ENCODE measurements around the gene PSME4.

PSME4 gene

DNA sequence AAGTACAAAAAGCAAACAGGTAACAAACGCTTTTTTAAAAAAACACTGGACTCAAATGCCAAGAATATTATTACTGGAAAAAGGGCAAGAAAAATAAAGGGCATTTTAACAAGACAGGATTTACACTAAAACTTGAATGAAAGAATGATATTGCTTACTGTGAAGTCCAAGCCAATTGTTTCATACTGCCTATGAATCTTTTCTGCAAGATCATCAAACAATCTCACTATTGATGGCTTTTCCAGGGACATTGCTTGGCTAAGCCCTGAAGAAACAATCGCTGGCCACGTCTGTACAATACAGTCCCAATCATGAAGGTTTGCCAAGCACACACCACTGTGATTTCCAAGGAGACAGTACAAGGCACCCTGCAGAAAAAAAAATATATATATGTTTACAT lies 69.6 kb downstream of the PSME4 start:
- DNase-seq (ENCODE audit: low read depth in 1 of 2, low spot score in 1 of 2) = no peak
- TF ChIP-seq JUND (IDR thresholded peaks at IDR 0.05; ENCODE audit: low read depth) = no peak
- in situ Hi-C loops (cut with HindIII; ENCODE audit: low pct_unique_long_range_greater_than_20kb, low sequenced_read_pairs) = no loop called here

DNA sequence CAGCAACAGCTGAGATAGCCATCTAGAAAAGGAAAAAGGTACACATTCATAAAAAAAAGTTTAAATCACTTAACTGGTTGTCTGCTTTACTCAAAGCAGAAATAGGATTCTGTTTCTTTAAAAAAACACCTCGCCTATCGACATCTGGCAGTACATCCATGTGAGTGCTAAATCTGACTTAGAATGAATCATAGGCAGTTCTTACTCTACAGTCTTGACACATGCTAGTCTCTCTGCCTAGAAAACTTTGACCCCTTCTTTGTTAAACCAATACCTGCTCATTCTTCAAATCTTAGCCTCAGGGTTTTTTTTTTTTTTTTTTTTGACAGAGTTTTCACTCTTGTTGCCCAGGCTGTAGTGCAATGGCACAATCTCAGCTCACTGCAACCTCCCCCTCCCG lies 73.9 kb downstream of the PSME4 start:
- in situ Hi-C loops (cut with HindIII; ENCODE audit: low pct_unique_long_range_greater_than_20kb, low sequenced_read_pairs) = no loop called here
- no peak for TF ChIP-seq JUND (IDR thresholded peaks at IDR 0.05; ENCODE audit: low read depth)
- DNase-seq (ENCODE audit: low read depth in 1 of 2, low spot score in 1 of 2) = no peak

DNA sequence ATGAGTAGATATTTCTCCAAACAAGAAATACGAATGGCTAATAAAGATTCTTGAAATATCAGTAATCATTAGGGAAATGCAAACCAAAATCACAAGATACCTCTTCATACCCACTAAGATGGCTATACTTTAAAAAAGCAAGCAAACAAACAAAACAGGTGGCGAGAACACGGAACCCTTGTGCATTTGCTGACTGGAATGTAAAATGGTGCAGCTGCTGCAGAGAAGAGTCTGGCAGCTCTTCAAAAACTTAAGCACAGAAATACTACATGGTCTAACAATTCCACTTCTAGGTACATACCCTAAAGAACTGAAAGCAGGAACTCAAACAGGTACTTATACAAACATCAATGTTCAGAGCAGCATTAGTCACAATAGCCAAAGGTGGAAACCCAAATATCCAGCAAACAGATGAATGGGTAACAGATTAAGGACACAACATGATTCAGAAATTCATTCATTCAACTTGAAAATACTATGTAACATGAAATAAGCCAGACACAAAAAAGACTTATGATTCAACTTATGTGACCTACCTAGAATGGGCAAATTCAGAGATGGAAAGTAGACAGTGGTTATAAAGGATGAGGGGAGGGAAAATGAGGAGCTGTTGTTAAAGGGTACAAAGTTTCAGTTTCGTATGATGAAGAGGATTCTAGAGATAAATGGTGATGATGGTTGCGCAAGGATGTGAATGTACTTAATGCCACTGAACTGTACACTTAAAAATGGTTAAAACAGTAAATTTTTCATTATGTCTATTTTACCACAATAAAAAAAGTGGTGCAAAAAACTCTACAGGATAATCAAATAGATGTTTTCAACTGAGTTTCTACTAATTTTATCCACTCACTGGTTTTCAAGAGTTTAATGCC lies 84.2 kb downstream of the PSME4 start:
- DNase-seq (ENCODE audit: low read depth in 1 of 2, low spot score in 1 of 2) = peak; percentile 2 to 45
- TF ChIP-seq JUND (IDR thresholded peaks at IDR 0.05; ENCODE audit: low read depth) = no peak
- in situ Hi-C loops (cut with HindIII; ENCODE audit: low pct_unique_long_range_greater_than_20kb, low sequenced_read_pairs) = no loop called here

DNA sequence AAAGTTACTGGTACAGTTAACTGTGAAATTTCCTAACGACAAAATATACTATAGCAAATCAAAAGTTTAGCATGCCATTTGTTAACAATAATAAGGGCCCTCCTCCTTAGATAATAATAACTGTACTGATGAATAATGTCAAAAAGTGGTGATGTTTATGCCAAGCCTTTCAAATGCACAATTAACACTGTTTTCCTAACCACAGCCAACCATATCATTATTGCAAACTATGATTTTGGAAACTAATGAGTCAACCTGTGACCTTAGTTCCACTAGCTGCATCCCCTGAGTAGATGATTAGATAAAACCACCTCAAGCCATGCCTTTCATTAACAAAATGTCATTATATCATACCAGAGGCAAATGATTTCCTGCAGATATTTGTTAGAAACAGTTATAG lies 85.9 kb downstream of the PSME4 start:
- no peak for DNase-seq (ENCODE audit: low read depth in 1 of 2, low spot score in 1 of 2)
- no peak for TF ChIP-seq JUND (IDR thresholded peaks at IDR 0.05; ENCODE audit: low read depth)
- in situ Hi-C loops (cut with HindIII; ENCODE audit: low pct_unique_long_range_greater_than_20kb, low sequenced_read_pairs) = no loop called here

DNA sequence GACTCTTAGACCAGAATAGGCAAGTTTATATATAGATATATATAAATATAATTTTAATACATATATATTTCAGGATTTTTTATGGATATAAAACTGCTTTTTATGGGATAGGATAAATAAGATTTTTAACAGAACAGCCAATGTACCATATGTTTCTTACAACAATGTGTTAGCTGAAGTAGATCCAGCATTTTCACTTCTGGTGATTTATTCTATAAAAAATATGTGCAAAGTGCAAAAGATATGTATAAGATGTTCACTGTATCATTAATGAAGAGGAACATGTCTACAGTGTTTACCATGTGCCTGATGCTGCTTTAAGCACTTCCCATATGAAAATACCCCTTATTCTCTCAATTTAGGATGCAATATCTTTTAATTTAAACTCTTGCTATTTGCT lies 88.8 kb downstream of the PSME4 start:
- no peak for TF ChIP-seq JUND (IDR thresholded peaks at IDR 0.05; ENCODE audit: low read depth)
- in situ Hi-C loops (cut with HindIII; ENCODE audit: low pct_unique_long_range_greater_than_20kb, low sequenced_read_pairs) = no loop called here
- DNase-seq (ENCODE audit: low read depth in 1 of 2, low spot score in 1 of 2) = no peak

DNA sequence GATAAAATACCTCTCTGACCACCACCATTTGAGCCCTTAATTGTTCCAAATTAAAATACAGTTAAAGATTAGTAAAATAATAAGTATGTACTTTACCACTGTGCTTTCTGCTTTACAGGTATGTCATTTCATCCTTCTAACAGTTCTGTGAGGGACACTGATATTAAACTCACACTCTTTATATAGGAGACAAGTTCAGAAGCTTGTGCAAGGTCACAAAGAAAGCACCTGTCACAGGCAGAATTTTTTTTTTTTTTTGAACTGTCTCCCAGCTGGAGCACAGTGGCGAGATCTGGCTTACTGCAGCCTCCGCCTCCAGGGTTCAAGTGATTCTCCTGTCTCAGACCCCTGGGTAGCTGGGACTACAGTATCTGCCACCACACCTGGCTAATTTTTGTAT lies 89.4 kb downstream of the PSME4 start:
- no peak for DNase-seq (ENCODE audit: low read depth in 1 of 2, low spot score in 1 of 2)
- in situ Hi-C loops (cut with HindIII; ENCODE audit: low pct_unique_long_range_greater_than_20kb, low sequenced_read_pairs) = no loop called here
- TF ChIP-seq JUND (IDR thresholded peaks at IDR 0.05; ENCODE audit: low read depth) = no peak

DNA sequence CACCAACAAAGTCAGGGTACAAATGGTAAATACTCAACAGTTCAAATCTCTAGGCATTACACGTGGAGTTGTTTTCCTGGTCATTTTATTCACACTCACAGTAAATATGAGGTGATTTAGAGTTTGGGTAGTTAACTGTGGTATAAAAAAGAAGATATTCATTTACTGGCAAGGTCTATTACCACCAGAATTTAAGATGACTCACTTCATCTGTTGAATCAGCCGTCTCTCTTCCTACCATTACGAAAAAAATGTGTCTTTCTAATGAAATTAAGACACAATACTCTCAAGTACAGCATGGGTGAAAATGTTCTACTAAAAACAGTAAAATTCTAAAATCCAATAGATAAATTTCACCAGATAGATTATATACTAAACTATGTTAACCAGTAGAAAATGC lies 90.0 kb downstream of the PSME4 start:
- in situ Hi-C loops (cut with HindIII; ENCODE audit: low pct_unique_long_range_greater_than_20kb, low sequenced_read_pairs) = no loop called here
- no peak for TF ChIP-seq JUND (IDR thresholded peaks at IDR 0.05; ENCODE audit: low read depth)
- DNase-seq (ENCODE audit: low read depth in 1 of 2, low spot score in 1 of 2) = no peak

DNA sequence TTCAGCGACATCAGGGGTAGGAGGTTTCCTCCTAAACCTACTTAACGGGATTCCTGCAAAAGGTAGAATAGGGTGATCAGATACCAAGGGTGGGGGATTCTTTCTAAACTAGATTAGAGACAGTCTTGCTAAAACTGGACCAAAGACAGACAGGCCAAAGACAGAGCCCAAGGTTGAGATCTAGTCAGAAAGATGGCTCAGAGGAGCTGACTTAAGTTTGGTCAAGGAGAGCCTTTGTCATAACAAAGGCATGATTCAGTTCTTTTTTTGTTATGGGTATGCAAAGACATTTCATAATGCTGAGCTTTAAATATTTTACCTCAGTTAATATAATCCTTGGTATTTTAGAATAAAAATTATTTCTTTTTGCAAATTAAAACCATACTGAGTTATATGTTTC lies 93.2 kb downstream of the PSME4 start:
- in situ Hi-C loops (cut with HindIII; ENCODE audit: low pct_unique_long_range_greater_than_20kb, low sequenced_read_pairs) = no loop called here
- DNase-seq (ENCODE audit: low read depth in 1 of 2, low spot score in 1 of 2) = no peak
- no peak for TF ChIP-seq JUND (IDR thresholded peaks at IDR 0.05; ENCODE audit: low read depth)

DNA sequence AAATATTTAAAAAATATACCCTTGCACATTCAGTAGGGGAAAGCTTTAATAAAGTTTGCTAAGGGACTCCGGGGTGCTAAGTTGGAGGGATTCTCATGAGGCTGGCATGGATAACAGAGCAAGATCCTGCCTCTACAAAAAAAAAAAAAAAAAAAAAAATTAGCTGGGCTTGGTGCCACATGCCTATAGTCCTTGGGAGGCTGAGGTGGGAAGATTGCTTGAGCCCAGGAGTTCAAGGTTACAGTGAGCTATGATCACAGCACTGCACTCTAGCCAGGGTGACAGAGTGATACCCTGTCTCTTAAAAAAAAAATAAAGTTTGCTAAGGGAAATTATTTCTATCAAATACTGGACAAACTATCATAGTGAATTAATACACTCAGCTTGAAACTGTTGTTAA lies 93.7 kb downstream of the PSME4 start:
- no peak for TF ChIP-seq JUND (IDR thresholded peaks at IDR 0.05; ENCODE audit: low read depth)
- in situ Hi-C loops (cut with HindIII; ENCODE audit: low pct_unique_long_range_greater_than_20kb, low sequenced_read_pairs) = no loop called here
- no peak for DNase-seq (ENCODE audit: low read depth in 1 of 2, low spot score in 1 of 2)

DNA sequence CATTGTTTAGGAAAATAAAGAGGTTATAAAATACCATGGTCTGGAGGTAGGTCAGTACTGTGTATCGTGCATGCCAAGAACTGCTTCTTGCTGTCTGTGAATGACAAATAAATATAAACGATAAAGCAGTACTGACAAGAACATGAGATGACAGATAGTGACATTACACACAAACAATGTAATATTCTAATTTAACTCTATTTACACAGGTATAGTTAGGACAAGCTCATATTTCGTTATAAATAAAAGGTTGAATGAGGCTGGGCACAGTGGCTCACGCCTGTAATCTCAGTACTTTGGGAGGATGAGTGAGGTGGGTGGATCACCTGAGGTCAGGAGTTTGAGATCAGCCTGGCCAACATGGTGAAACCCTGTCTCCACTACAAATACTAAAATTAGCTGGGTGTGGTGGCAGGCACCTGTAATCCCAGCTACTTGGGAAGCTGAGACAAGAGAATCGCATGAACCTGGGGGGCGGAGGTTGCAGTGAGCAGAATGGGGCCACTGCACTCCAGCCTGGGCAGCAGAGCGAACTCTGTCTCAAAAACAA lies 96.3 kb downstream of the PSME4 start:
- in situ Hi-C loops (cut with HindIII; ENCODE audit: low pct_unique_long_range_greater_than_20kb, low sequenced_read_pairs) = no loop called here
- no peak for DNase-seq (ENCODE audit: low read depth in 1 of 2, low spot score in 1 of 2)
- no peak for TF ChIP-seq JUND (IDR thresholded peaks at IDR 0.05; ENCODE audit: low read depth)

DNA sequence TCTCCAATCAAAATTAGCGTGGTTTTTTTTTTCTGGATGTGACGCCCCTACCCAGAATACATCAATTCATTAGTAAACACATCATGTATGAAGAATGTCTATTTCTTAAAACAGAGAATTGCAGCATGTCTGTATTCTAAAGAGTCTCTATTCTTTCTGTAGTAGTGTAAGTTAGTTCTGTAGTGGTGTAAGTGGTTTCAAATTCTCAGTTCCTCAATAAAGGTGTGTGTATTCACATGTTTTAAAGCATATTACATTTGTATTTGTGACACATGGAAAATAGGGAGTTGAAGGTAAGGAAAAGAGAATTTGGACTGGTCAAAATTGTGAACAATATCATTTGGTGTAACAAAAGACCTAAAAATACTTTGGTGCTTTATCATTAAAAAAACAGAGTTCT lies 103.0 kb downstream of the PSME4 start:
- in situ Hi-C loops (cut with HindIII; ENCODE audit: low pct_unique_long_range_greater_than_20kb, low sequenced_read_pairs) = no loop called here
- no peak for TF ChIP-seq JUND (IDR thresholded peaks at IDR 0.05; ENCODE audit: low read depth)
- DNase-seq (ENCODE audit: low read depth in 1 of 2, low spot score in 1 of 2) = no peak

DNA sequence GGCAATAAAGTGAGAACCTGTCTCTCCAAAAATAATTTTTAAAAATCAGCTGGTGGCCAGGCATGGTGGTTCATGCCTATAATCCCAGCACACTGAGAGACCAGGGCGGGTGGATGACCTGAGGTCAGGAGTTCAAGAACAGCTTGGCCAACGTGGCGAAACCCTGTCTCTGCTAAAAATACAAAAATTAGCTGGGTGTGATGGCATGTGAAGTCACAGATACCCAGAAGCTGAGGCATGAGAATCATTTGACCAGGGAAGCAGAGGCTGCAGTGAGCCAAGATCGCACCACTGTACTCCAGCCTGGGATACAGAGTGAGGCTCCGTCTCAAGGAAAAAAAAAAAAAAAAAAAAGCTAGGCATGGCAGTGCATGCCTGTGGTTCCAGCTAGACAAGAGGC lies 103.6 kb downstream of the PSME4 start:
- in situ Hi-C loops (cut with HindIII; ENCODE audit: low pct_unique_long_range_greater_than_20kb, low sequenced_read_pairs) = no loop called here
- DNase-seq (ENCODE audit: low read depth in 1 of 2, low spot score in 1 of 2) = no peak
- no peak for TF ChIP-seq JUND (IDR thresholded peaks at IDR 0.05; ENCODE audit: low read depth)

DNA sequence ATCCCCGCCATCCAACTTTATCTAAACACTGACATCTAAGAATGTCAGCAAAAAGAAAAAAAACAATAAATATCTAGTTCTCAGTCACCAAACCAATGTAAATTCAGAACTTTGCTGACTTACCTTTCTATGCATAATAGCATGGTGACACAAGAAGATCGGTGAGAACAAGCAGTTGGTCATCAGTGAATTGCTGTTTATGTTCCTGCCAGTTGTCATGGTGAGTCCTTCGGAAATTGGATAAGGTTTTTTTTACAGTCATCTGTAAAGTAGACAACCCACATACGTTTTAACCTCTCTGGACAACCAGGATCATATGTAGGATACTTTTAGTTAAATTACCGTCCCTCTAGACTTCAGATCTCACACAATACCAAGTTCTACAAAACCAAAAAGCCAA lies 104.8 kb downstream of the PSME4 start:
- no peak for DNase-seq (ENCODE audit: low read depth in 1 of 2, low spot score in 1 of 2)
- TF ChIP-seq JUND (IDR thresholded peaks at IDR 0.05; ENCODE audit: low read depth) = no peak
- in situ Hi-C loops (cut with HindIII; ENCODE audit: low pct_unique_long_range_greater_than_20kb, low sequenced_read_pairs) = no loop called here

DNA sequence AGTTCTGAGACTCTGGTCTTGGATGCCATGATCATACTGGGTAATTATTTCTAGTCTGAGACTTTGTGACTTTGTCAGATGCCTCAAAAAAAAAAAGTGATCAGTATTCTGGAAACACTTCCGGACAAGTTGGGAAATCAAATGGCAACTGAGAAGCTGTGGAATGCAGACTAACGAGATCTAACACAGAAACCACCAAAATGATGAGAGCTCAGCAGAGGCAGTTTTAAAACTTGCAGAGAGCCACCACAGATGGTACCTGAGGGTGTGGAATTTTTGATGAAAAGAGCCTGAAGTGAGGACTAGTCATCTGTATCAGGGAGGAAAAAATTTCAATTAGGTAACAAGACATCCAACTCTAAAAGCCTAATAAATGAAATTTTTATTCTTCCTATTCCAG lies 105.5 kb downstream of the PSME4 start:
- in situ Hi-C loops (cut with HindIII; ENCODE audit: low pct_unique_long_range_greater_than_20kb, low sequenced_read_pairs) = no loop called here
- peak in 1 of 2 experiments; percentile 36 for DNase-seq (ENCODE audit: low read depth in 1 of 2, low spot score in 1 of 2)
- TF ChIP-seq JUND (IDR thresholded peaks at IDR 0.05; ENCODE audit: low read depth) = no peak
